Spleen (tissue), 7 donors: ENCODE measurements around the gene DNAJC7.

ENCODE experiments used
- CTCF ChIP-seq, 11 experiments: fragments of 200-600 bp in 7 of 11; fragments of 450-650 bp in 4 of 11; sonication (generic) in 4 of 11; IDR thresholded peaks in 8 of 11; conservative IDR thresholded peaks in 3 of 11; 1 replicate in 7 of 11; 2 replicates in 4 of 11; pipeline versions ENCODE4 v1.4.0 to v1.8.0; 2016 to 2021; ENCODE audit warnings: antibody characterized with exemption in 11 of 11, inconsistent platforms in 4 of 11, mild to moderate bottlenecking in 1 of 11
- POLR2AphosphoS5 ChIP-seq, 3 donors: sonication (generic); formaldehyde crosslinking; IDR thresholded peaks; one replicate each; pipeline ENCODE4 v1.5.1; 2017; ENCODE audit warnings: antibody characterized with exemption in 3 of 3
- donor health status: DM: no; HTN: no; CAD: no; lungs with moderate emphysema.
- donor health status: DM: no; HTN: no; CAD: no.
- donor health status: DM: no; HTN: no; CAD: no.

- TF ChIP-seq CTCF (IDR thresholded peaks at IDR 0.05 in 8 of 11, conservative IDR thresholded peaks at IDR 0.05 in 3 of 11): no peak
- no peak for TF ChIP-seq POLR2AphosphoS5 (IDR thresholded peaks at IDR 0.05)
Observed at GRCh38 chr17:42061646-42062487, 44.6 kb upstream of the DNAJC7 start.
